Measurements from ENCODE around the gene PNP. TPM values are rescaled to one million over a fixed set of nuclear protein-coding genes. Genes with fewer than 3 reads are reported as not detected.
"Not testable (repeated sequence)": the region's sequence is repeated elsewhere in the genome, so short reads cannot be mapped to it uniquely, and the experiment has no call there.

Gene PNP
- total RNA-seq, 1 donor from 2014 or later = 32.8 TPM

DNA sequence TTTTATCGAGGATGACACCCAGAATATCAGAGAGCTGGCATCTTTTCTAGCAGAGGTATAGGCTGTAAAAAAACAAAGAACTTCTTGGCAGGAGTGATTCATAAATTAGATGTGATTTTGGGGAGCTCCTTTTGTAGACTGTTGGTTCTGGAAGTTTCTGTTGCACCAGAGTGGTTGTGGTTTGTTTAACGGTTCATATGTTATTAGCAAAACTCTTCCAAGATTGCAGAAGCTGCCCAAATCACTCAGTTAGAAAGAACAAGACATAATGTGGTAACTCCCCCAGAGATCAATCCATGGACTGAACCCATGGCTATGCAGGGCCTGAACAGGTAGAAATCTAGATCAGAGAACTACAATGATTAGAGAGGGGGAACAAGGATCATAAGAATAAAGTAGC is 29.4 kb downstream of the PNP start:
- H3K4me3 ChIP-seq = no peak overlapping the region
- H3K36me3 ChIP-seq = no peaks in the 10 kb centered on the region
- no peak for TF ChIP-seq CTCF (IDR thresholded peaks at IDR 0.05)
- no peaks in the 10 kb centered on the region for H3K9me3 ChIP-seq
- DNase-seq (no peak), ATAC-seq (no peak)
- no peaks in the 10 kb centered on the region for H3K4me1 ChIP-seq
- H3K27ac ChIP-seq = no peak overlapping the region
- intact Hi-C loops (cut with DNase I) = no loop called here
- H3K27me3 ChIP-seq = no peaks in the 10 kb centered on the region

DNA sequence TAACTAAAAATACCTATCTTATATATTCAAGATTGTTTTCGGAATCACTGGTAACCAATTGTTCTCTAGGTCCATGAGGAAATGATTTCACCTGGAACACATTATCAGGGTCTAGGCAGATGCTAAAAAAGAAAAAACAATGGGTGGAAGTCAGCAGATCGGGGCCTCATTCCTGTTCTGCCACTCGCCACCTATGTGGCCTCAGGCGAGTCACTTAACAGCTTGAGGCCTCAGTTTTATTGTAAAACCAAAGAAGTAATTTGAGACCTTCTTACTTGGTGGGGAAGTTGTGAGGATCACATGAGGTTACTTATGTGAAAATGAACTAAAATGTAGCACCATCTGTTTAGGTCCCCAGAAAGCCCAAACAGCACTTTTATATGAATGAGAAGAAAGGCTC is 29.9 kb downstream of the PNP start:
- Histone ChIP-seq H3K27me3 (no peaks in the 10 kb centered on the region), H3K36me3 (no peaks in the 10 kb centered on the region), H3K27ac (no peak overlapping the region), H3K4me3 (no peak overlapping the region), H3K9me3 (no peaks in the 10 kb centered on the region), H3K4me1 (no peaks in the 10 kb centered on the region)
- ATAC-seq = no peak
- DNase-seq = no peak
- no peak for TF ChIP-seq CTCF (IDR thresholded peaks at IDR 0.05)
- intact Hi-C loops (cut with DNase I) = no loop called here

GRCh38 chr14:20499881-20500280 is 30.7 kb downstream of the PNP start:
- H3K4me3 ChIP-seq = no peak overlapping the region
- no peak overlapping the region for H3K27ac ChIP-seq
- ATAC-seq (no peak), DNase-seq (no peak)
- H3K4me1 ChIP-seq = no peaks in the 10 kb centered on the region
- intact Hi-C loops (cut with DNase I) = no loop called here
- no peak for TF ChIP-seq CTCF (IDR thresholded peaks at IDR 0.05)
- no peaks in the 10 kb centered on the region for H3K9me3 ChIP-seq
- no peaks in the 10 kb centered on the region for H3K27me3 ChIP-seq
- H3K36me3 ChIP-seq = no peaks in the 10 kb centered on the region

- ATAC-seq = no peak
These were observed 32.1 kb downstream of the PNP start for GRCh38 chr14:20501346-20501745.

GRCh38 chr14:20503898-20504297 is 34.7 kb downstream of the PNP start:
- H3K27me3 ChIP-seq = no peaks in the 10 kb centered on the region
- ATAC-seq (peak; percentile 24), DNase-seq (no peak)
- TF ChIP-seq CTCF (IDR thresholded peaks at IDR 0.05) = no peak
- intact Hi-C loops (cut with DNase I) = no loop called here
- H3K36me3 ChIP-seq = no peaks in the 10 kb centered on the region
- H3K4me1 ChIP-seq = no peaks in the 10 kb centered on the region
- H3K9me3 ChIP-seq = no peaks in the 10 kb centered on the region
- no peak overlapping the region for H3K4me3 ChIP-seq
- H3K27ac ChIP-seq = no peak overlapping the region

More at GRCh38 chr14:20501346-20501745, 32.1 kb downstream of the PNP start:
- no peak for DNase-seq
- Histone ChIP-seq H3K4me1 (no peaks in the 10 kb centered on the region), H3K9me3 (no peaks in the 10 kb centered on the region), H3K27me3 (no peaks in the 10 kb centered on the region), H3K4me3 (no peak overlapping the region), H3K27ac (no peak overlapping the region), H3K36me3 (no peaks in the 10 kb centered on the region)
- no peak for TF ChIP-seq CTCF (IDR thresholded peaks at IDR 0.05)
- intact Hi-C loops (cut with DNase I) = no loop called here

GRCh38 chr14:20506276-20506675 is 37.1 kb downstream of the PNP start:
- H3K27ac ChIP-seq; intact Hi-C loops (cut with DNase I); ATAC-seq; H3K9me3 ChIP-seq; H3K27me3 ChIP-seq; H3K4me1 ChIP-seq; H3K4me3 ChIP-seq; DNase-seq; H3K36me3 ChIP-seq: not testable (repeated sequence)

DNA sequence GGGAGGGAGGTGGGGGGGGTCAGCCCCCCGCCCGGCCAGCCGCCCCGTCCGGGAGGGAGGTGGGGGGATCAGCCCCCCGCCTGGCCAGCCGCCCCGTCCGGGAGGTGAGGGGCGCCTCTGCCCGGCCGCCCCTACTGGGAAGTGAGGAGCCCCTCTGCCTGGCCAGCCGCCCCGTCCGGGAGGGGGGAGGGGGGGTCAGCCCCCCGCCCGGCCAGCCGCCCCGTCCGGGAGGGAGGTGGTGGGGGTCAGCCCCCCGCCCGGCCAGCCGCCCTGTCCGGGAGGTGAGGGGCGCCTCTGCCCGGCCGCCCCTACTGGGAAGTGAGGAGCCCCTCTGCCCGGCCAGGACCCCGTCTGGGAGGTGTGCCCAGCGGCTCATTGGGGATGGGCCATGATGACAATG is 37.5 kb downstream of the PNP start:
- H3K9me3 ChIP-seq; H3K27me3 ChIP-seq; H3K4me3 ChIP-seq; H3K27ac ChIP-seq; H3K4me1 ChIP-seq; H3K36me3 ChIP-seq; DNase-seq; ATAC-seq; intact Hi-C loops (cut with DNase I): not testable (repeated sequence)

GRCh38 chr14:20507537-20507936 is 38.3 kb downstream of the PNP start:
- intact Hi-C loops (cut with DNase I); ATAC-seq; H3K4me3 ChIP-seq; H3K36me3 ChIP-seq; H3K9me3 ChIP-seq; H3K27ac ChIP-seq; DNase-seq; H3K27me3 ChIP-seq; H3K4me1 ChIP-seq: not testable (repeated sequence)
